ENCODE measurements around the gene TUBB4B.

The TUBB4B gene

GRCh38 chr9:137227054-137227852 lies 13.8 kb upstream of the TUBB4B start, which contains the start of gene RNF224:
Gene RNF224 (plus strand): TSS chr9:137227502. CDS start chr9:137228336, 834 bp downstream.
- TF ChIP-seq POLR2AphosphoS5 (IDR thresholded peaks at IDR 0.05; ENCODE audit: low read depth, low read length), result no peak
- TF ChIP-seq TAF1 (IDR thresholded peaks at IDR 0.05; ENCODE audit: borderline replicate concordance, insufficient read depth, low read length), result no peak
- TF ChIP-seq FOXP2 (optimal IDR thresholded peaks at IDR 0.05; ENCODE audit: borderline replicate concordance, extremely low read depth, extremely low read length, insufficient read depth), result no peak
- no peak for TF ChIP-seq SIN3A (IDR thresholded peaks at IDR 0.05; ENCODE audit: borderline replicate concordance, insufficient read depth, low read length)
- TF ChIP-seq, protein P1, sequence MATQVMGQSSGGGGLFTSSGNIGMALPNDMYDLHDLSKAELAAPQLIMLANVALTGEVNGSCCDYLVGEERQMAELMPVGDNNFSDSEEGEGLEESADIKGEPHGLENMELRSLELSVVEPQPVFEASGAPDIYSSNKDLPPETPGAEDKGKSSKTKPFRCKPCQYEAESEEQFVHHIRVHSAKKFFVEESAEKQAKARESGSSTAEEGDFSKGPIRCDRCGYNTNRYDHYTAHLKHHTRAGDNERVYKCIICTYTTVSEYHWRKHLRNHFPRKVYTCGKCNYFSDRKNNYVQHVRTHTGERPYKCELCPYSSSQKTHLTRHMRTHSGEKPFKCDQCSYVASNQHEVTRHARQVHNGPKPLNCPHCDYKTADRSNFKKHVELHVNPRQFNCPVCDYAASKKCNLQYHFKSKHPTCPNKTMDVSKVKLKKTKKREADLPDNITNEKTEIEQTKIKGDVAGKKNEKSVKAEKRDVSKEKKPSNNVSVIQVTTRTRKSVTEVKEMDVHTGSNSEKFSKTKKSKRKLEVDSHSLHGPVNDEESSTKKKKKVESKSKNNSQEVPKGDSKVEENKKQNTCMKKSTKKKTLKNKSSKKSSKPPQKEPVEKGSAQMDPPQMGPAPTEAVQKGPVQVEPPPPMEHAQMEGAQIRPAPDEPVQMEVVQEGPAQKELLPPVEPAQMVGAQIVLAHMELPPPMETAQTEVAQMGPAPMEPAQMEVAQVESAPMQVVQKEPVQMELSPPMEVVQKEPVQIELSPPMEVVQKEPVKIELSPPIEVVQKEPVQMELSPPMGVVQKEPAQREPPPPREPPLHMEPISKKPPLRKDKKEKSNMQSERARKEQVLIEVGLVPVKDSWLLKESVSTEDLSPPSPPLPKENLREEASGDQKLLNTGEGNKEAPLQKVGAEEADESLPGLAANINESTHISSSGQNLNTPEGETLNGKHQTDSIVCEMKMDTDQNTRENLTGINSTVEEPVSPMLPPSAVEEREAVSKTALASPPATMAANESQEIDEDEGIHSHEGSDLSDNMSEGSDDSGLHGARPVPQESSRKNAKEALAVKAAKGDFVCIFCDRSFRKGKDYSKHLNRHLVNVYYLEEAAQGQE (IDR thresholded peaks at IDR 0.05; ENCODE audit: insufficient read depth in 1 of 2, low read depth in 2 of 2, low read length in 2 of 2), result 0 out of 4 replicates have a peak, but pooled peaks of 1 of the 2 experiments have one; percentile 43

DNA sequence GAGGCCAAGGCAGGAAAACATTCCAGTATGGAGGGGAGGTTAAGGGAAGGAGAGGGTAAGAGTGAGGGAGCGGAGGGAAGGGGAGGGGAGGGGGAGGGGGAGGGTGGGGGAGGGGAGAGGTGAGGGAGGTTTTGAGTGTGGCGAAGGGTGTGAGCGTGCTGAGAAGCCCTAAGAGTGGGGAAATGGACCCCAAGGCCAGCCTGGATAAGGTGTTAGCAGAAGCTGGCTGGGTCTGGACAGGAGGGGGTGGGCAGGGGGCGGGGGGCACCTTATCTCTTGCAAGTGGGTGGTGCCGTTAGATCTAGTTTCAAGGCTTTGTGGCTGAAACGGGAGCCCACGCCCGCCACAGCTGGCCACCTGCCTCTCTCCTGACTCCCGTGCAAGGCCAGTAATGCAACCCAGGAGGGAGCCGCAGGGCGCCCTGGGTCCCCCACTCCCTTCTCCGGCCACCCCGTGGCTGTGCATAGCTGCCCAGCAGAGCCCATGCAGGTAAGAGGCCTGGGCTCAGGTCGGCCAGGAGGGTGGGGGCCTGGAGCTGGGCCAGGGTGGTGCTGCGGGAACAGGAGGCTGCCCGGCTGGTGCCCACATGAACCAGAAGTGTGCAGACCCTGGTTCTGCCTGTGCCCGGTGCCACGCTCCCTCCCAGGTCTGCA lies 13.1 kb upstream of the TUBB4B start:
- TF ChIP-seq POLR2AphosphoS5 (IDR thresholded peaks at IDR 0.05; ENCODE audit: low read depth, low read length) (no peak), TAF1 (IDR thresholded peaks at IDR 0.05; ENCODE audit: borderline replicate concordance, insufficient read depth, low read length) (no peak), FOXP2 (optimal IDR thresholded peaks at IDR 0.05; ENCODE audit: borderline replicate concordance, extremely low read depth, extremely low read length, insufficient read depth) (no peak), SIN3A (IDR thresholded peaks at IDR 0.05; ENCODE audit: borderline replicate concordance, insufficient read depth, low read length) (no peak)
- TF ChIP-seq, protein P1 (IDR thresholded peaks at IDR 0.05; ENCODE audit: insufficient read depth in 1 of 2, low read depth in 2 of 2, low read length in 2 of 2), result no peak

DNA sequence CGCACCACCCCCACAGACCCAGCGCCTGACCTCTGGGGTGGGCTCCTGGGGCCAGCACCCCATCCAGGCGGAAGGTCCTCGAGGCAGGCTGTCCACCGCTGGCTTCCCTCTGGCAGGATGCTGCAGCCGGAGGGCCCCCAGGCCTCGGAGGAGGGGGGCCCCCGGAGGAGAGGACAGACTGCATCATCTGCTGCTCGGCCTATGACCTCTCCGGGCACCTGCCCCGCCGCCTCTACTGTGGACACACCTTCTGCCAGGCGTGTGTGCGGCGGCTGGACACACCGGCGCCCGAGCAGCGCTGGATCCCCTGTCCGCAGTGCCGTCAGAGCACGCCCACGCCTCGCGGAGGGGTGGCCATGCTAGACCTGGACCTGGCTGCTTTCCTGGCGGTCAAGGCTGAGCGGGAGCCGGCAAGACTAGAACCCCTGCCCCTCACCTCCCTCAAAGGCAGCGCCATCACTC lies 12.6 kb upstream of the TUBB4B start:
- TF ChIP-seq TAF1 (IDR thresholded peaks at IDR 0.05; ENCODE audit: borderline replicate concordance, insufficient read depth, low read length) (no peak), FOXP2 (optimal IDR thresholded peaks at IDR 0.05; ENCODE audit: borderline replicate concordance, extremely low read depth, extremely low read length, insufficient read depth) (no peak), SIN3A (IDR thresholded peaks at IDR 0.05; ENCODE audit: borderline replicate concordance, insufficient read depth, low read length) (no peak)
- TF ChIP-seq, protein P1 (IDR thresholded peaks at IDR 0.05; ENCODE audit: insufficient read depth in 1 of 2, low read depth in 2 of 2, low read length in 2 of 2), result no peak

- no peak for TF ChIP-seq SIN3A (IDR thresholded peaks at IDR 0.05; ENCODE audit: borderline replicate concordance, insufficient read depth, low read length)
- TF ChIP-seq, protein P1 (IDR thresholded peaks at IDR 0.05; ENCODE audit: insufficient read depth in 1 of 2, low read depth in 2 of 2, low read length in 2 of 2), result no peak
- TF ChIP-seq TAF1 (IDR thresholded peaks at IDR 0.05; ENCODE audit: borderline replicate concordance, insufficient read depth, low read length), result no peak
- no peak for TF ChIP-seq FOXP2 (optimal IDR thresholded peaks at IDR 0.05; ENCODE audit: borderline replicate concordance, extremely low read depth, extremely low read length, insufficient read depth)
- no peak for TF ChIP-seq POLR2AphosphoS5 (IDR thresholded peaks at IDR 0.05; ENCODE audit: low read depth, low read length)
Measured at GRCh38 chr9:137228968-137229896, 11.9 kb upstream of the TUBB4B start.

Data from PFSK-1 (cell line).